ACHN (cell line): Measurements from ENCODE around the gene TNPO3.

ENCODE experiments used
- DNase-seq: peaks from one replicate; pipeline ENCODE4 v3.0.0-alpha.2; 2015
- in situ Hi-C: cut with HindIII; loops from 2 replicates; pipeline ENCODE4 v1.10.0; 2017; ENCODE audit warnings: low sequenced_read_pairs, low pct_ligation_motif_present, low pct_unique_long_range_greater_than_20kb

Gene TNPO3

GRCh38 chr7:129054438-129055293, at the start of gene TNPO3:
Gene TNPO3, minus strand, starts transcription at chr7:129055111. Its CDS starts 341 bp downstream, at chr7:129054770.
- in situ Hi-C loops, result no loop called here
- peak; percentile 97 for DNase-seq

DNA sequence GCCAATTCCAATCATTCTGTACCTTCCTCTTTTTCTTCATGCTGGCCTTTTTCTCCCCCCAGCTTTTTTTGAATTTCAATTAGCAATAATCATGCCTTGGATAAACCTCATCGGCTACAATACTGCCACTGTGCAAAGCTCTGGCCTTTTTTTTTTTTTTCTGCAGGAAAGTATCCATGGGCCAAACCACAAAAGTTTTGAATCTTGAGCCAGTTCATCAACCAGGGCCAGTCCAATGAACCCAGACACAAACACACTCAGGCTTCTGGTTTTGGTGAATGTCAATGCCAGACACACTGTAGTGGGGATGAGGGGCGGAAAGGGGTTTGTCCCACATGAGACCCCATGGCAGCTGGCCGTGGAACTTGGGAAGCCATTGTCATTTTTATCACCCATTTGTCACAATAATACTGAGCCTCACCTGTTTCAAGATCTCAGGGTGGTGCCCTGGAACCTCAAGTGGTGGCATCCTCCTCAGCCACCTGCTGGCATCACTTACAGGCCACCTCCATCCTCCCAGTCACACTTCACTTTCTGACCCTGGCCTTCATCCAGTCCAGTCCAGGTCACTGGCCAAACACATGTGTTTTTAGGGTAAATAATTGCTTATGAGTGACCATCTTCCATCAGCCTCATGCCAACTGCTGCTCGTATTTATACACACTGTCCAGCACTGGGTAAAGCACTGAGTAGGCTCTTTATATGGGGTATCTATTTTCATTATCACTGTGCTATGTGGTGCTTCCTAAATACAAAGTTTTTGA, 48.8 kb upstream of the TNPO3 start:
- in situ Hi-C loops, result no loop called here

GRCh38 chr7:129101746-129102145, 46.8 kb upstream of the TNPO3 start:
- in situ Hi-C loops, result no loop called here
- peak; percentile 17 for DNase-seq

More for the DNA sequence above, 48.8 kb upstream of the TNPO3 start:
- DNase-seq, result peak; percentile 77

- no peak for DNase-seq
- in situ Hi-C loops, result no loop called here
These were observed 45.9 kb upstream of the TNPO3 start for GRCh38 chr7:129100827-129101166.

GRCh38 chr7:129098409-129099084, 43.6 kb upstream of the TNPO3 start:
- DNase-seq, result peak; percentile 41
- in situ Hi-C loops, result no loop called here

DNA sequence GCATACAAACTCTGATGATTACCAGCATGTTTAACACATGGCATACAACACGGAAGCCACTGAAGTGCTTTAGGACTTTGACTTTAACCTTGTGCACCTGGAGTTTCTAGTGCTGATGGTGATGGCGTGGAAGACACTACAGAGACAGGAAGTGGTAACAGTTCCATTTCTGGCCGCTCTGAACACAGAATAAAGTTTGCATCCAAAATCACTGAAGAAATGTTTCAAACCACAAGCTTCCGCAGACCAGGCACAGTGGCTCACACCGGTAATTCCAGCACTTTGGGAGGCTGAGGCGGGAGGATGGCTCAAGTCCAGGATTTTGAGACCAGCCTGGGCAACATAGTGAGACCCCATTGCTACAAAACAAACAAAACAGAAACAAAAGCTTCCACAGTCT, 40.3 kb upstream of the TNPO3 start:
- no peak for DNase-seq
- in situ Hi-C loops, result no loop called here

GRCh38 chr7:129094501-129094900, 39.6 kb upstream of the TNPO3 start:
- no peak for DNase-seq
- in situ Hi-C loops, result no loop called here

- in situ Hi-C loops, result no loop called here
- DNase-seq, result no peak
These were observed 39.1 kb upstream of the TNPO3 start for GRCh38 chr7:129093867-129094456.

- peak; percentile 87 for DNase-seq
- in situ Hi-C loops, result no loop called here
These were observed 36.6 kb upstream of the TNPO3 start for GRCh38 chr7:129091484-129092002.

DNA sequence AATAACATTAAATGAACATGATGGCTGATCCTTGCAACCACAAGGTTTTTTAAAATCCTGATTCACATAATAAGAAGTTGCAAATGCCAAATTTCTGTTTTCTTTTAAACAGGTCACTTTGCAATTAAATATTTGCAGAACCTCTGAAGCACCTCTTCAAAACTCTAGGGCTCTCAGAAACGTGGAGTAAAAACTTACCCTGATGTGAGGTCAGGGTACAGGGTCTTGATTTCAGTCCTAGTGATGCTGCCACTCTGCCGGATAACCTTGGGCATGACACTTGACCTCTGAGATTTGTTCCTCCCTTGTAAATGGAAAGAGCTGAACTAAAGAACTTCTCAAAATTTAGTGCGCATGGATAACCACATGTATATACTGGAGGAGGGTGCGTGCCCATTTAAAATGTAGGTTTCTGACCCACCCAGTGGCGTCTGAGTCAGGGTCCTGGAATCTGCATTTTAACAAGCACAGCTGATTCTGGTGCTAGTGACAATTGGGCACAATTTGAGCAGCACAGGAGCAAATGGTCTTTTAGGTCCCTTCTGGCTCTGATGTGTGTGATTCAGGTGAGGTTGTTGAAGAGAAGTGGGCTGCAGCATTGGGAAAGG, 35.5 kb upstream of the TNPO3 start:
- in situ Hi-C loops, result no loop called here
- DNase-seq, result no peak

DNA sequence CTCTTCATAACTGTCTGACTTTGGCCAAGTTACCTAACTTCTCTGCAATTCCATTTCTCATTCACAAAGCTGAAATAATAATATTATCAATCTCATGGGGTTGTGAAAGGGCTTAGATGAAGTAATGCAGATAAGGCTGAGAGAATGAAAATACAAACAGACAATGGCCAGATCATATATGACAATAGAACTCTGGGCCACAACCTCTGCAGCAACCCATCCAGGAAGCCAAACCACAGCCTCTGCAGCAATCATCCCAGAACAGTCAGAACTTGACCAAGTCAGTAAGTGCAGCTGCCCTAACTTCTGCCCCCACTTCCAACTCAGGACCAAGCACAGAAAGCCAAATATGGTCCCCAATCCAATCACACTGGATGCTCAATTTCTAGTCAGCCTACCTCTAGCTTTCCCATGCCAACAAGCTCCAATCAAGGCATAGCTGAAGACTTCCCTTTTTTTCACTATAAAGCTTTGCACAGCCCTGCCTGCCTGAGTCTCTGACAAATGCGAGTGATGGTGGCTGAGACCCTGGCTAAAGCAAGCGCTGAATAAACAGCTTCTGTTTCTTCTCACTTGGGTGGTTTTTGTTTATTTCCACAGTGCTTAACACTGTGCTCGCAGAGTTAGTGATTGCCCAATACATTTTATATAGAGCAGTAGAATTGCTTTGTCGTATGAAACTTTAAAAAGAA, 34.8 kb upstream of the TNPO3 start:
- in situ Hi-C loops, result no loop called here
- DNase-seq, result no peak

DNA sequence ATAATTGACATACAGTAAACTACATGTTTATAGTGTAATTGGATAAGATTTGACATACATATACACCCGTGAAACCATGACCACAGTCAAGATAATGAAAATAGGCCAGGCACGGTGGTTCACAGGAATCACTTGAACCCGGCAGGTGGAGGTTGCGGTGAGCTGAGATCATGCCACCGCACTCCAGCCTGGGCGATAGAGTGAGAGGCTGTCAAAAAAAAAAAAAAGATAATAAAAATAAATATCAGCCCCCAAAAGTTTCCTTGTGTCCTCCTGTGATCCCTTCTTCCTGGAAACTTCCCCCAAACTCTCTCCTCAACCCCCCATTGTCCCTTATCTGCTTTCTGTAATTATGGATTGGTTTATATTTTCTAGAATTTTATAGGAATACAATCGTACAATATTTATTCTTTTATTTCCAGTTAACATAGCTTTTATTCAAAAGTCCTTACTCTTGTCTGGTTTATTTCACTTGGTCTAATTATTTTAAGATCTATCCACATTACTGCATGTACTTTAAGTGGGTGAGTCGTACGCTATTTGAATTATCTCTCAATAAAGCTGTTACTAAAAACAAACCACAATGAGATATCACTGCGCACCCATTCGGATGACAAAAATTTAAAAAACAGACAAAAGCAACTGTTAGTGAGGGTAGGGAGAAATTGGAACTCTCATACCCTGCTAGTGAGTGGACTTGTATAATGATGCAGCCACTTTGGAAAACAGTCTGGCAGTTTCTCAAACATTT, 30.1 kb upstream of the TNPO3 start:
- DNase-seq, result no peak
- in situ Hi-C loops, result no loop called here

- no peak for DNase-seq
- in situ Hi-C loops, result no loop called here
These were observed 28.6 kb upstream of the TNPO3 start for GRCh38 chr7:129083525-129083924.

- no peak for DNase-seq
- in situ Hi-C loops, result no loop called here
These were observed 23.5 kb upstream of the TNPO3 start for GRCh38 chr7:129078455-129078854.

- DNase-seq, result no peak
These were observed 22.0 kb upstream of the TNPO3 start for GRCh38 chr7:129076886-129077285.

GRCh38 chr7:129074994-129075393, 20.1 kb upstream of the TNPO3 start:
- in situ Hi-C loops, result no loop called here

More at GRCh38 chr7:129076886-129077285, 22.0 kb upstream of the TNPO3 start:
- in situ Hi-C loops, result no loop called here

DNA sequence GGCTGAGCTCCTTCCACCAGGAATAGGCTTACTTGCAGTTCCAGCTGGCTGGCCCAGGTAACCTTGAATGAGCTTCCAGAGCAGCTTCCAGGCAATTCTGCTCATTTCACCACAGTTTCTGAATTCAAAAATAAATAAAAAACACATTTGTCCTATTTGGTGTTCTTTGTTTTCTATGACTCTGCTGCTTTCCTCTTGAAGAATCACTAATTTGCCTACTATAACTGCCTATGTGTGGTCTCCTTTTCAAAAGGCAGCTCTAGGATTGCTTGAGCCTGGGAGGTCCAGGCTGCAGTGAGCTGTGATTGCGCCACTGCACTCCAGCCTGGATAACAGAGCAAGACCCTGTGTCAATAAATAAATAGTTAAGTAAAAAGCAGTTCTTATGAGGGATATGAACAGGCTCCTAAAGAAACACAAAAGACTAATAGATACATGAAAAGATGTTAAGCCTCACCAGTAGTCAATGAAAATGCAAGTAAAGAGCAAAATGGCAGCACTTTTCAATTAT, 19.5 kb upstream of the TNPO3 start:
- in situ Hi-C loops, result no loop called here
- no peak for DNase-seq

More at GRCh38 chr7:129074994-129075393, 20.1 kb upstream of the TNPO3 start:
- no peak for DNase-seq
